M059J (cell line): ENCODE results near the gene PNMA8C. TPM values are rescaled to one million over a fixed set of nuclear protein-coding genes. Genes with fewer than 3 reads are reported as not detected.
"Not testable (repeated sequence)": the region's sequence is repeated elsewhere in the genome, so short reads cannot be mapped to it uniquely, and the experiment has no call there.

Experiments used
- DNase-seq: peaks from one replicate; pipeline ENCODE4 v3.0.0-alpha.2; 2012; ENCODE audit warnings: low read depth
- total RNA-seq: library from RNA; depleted of rRNA; stranded (reverse); fragments of >200 nt; shearing (Covaris generic); gene quantifications from 2 replicates; pipeline ENCODE4 v1.2.3, GENCODE V29; 2014

The PNMA8C gene
- total RNA-seq, 1 experiment from 2014 or later = not detected

- DNase-seq = no peak
These were observed 16.6 kb downstream of the PNMA8C start for GRCh38 chr19:46411925-46412649.

DNA sequence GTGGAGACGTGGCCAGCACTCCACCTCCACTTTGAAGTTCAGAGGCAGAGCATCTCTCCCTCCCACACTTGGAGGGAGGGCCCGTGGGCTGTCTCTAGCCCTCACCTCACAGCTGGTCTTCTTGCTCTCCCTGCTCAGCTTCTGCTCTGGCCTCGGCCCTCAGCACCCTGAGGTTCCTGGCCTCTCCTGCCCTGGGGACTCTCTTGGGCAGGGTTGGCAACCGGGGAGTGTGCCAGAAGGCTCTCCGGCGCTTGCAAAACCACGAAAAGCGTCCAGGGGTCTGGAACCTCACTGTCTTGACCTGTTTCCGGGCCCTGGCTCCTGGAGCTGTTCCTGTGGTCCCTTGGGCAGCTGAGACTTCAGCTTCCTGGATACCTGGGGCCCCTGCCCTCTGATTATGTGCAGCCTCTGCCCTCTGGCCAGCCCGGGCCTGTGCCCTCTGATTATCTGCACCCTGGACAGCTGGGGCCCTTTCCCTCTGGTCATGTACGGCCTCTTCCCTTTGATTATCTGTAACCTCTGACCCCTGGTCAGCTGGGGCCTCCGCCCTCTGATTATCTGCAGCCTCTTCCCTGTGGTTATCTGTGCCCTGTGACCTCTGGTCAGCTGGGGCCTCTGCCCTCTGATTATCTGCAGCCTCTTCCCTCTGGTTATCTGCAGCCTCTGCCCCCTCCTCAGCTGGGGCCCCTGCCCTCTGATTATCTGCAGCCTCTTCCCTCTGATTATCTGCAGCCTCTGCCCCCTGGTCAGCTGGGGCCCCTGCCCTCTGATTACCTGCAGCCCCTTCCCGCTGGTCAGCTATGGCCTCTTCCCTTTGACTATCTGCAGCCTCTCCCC lies 17.4 kb downstream of the PNMA8C start:
- DNase-seq = no peak

DNA sequence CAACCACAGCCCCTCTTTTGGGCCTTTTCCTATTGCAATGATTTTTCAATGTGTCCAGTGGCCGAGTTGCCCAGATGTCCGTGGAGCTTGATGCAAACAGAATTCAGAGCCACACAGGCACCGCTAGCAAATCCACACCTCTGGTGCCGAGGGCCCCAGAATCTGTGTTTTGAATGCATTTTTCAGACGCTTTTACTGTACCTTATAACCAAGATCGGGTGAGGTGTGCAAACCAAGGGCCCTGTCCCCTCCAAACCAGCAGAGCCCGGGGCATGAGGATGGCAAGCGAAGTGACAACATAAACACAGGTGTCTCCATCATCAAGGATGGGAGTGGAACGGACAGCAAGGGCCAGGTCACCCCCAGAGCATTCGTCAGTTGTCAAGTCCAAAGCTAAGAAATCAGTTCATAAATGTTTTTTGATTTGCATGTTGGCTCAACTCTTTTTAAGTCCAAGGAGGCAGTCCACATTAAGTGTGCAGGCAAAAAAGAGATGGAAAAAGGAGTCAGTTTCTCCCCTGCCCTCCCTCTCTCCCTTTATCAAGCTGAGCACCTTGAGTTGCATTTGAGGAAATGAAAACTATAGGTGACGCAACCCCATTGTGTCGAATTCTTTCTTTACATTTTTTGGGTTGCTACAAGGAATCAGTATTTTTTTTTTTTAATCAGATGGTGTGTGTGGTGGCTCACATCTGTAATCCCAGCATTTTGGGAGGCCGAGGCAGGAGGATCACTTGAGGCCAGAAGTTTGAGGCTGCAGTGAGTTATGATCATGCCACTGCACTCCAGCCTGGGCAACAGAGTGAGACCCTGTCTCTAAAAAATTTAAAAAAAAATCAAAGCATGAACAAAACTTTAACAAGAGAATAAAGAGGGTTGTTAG lies 18.3 kb downstream of the PNMA8C start:
- no peak for DNase-seq

DNA sequence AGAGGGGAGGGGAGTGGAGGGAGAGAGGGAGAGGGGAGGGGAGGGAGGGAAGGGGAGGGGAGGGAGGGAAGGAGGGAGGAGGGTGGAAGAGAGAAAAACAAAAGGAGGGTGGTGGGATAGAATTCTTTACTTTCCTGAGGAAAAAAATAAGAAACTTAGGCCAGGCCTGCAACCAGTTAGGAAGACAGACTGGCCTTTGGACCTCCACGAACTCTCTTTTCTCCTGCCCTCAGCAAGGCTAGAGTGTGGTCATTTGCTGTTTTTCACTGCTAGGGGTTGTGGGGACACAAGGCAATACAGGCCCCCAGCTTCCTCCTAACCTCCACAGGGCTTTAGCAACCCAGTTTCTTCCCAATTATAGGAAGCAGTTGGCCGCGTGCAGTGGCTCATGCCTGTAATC lies 19.5 kb downstream of the PNMA8C start:
- no peak for DNase-seq

DNA sequence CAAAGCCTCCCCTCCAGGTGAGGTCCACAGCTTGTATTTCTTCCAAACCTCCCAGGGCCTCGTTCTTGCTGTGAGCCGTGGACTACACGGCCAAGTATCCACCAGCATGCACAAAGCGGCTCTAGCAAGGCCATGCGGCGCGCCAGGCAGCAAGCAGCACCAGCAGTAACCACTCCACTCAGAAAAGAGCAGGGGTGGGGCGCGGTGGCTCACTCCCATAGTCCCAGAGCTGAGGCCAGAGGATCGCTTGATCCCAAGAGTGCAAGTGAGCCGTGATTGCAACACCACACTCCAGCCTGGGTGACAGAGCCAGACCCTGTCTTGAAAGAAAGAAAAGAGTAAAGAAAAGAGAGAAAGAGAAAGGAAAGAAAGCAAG lies 20.1 kb downstream of the PNMA8C start:
- DNase-seq = no peak

DNA sequence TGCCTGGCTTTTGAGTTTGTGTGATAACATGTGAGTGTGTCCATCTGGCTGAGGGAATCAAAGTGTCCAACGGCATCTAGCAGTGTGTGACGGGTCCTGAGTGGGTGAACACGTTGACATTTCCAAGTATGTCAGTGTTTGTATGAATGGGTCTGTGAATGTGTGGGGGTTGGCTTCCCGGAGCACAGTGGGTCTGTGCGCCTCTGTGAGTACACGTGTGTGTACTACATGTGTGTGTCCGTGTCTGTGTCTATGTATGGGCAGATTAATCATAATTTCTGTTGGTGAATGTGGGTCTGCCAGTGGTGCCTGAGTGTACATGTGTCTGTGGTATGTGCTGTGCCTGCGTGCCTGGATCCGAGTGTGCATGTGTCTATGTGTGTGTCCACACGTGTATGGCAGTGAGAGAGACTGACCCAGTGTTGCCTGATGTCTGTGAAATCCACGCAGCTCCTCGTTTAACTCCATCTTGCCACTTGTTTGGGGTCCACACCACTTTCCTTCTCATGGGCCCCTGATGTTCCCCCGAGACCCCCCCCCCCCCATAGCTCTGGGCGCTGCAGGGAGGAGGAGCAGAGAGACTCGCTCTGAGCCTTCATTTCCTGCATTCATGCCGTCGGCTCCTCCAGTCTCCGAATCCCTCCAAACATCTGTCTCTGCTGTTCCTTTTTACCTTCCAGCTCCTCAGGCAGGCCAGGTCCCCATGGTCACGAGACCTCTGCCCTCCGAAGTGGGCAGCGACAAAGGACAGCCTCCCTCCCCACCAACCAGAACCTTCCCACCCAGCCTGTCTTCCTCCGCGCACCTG lies 20.7 kb downstream of the PNMA8C start:
- no peak for DNase-seq

DNA sequence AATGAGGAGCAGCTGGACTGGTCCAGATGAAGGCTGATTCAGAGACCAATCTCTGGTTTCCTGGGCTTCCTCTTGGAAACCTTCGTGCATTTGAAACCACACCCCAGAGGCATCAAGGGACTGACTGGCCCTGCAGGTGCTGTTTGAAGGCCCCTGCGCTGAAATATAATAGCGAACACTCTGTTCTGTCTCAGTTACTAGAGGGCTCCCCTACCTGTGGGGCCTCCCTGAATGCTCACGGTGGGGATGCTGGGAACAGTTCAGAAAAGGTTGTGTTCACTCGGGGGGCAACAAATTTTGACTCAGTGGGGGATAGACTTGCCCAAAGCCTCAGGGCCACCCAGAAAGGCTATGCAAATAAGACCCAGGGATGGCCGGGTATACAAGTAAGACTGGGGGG lies 21.8 kb downstream of the PNMA8C start:
- no peak for DNase-seq

DNA sequence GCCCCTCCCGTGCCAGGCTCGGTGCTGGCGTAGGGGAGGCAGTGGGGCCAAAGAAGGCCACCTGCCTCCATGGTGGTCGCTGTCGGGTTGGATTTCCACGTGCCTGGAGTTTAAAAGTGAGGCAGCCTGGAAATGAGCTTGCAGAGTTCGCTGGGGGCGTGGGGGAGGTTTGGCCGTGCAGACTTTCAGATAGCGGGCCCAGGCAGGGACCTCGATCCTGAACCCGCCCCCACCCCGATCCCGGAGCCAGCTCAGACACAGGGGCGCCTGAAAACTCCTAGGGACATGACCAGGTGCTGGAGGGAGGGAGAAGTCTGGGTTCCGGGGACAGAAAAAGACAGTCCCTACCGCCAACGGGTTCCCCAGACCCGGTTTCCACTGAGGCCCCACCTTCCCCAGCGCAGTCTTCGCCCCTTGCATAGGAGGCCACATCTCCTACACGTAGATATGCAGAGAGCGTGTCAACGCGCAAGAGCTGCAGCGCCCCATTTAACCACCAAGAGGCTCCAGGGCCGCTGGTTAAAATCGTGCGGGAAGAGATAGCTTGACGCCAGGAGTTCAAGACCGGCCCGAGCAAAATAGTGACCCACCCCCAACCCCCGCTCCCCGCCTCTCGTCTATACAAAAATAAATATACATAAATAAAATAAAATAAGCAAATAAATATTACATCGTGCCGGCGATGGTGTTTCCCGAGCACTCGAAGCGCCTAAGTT lies 23.8 kb downstream of the PNMA8C start:
- DNase-seq = no peak

DNA sequence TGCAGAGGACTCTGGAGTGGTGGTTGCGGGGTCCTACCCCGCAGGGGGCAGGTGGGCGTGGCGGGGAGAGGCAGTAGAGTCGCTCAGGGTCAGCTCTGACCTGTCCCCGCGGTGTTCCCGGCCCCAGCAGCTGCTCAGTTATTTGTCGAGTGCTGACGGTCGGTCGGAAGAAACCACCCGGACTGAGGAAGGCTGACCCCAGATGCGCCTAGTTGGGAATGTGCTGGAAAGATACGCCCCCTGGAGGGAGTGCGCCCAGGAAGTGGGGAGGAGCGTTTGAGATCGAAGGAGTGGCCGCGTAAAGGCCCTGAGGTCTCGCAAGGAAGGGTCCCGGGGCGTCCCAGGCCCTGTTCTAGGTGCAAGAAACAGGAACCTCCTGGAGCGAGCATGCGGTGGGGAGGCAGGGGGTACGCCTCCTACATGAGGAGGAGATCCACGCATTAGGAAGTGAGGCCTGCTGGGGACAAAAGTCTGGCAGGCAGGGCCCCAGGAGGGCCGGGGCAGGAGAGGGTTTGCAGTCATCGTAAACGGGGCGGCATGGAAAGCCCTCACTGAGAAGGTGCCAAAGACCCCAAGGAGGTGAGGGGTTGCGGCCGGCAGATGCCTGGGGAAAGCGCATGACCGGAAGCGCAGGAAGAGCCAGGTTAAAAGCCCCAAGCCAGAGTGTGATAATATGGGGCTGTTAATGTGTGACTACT lies 24.5 kb downstream of the PNMA8C start:
- no peak for DNase-seq

- no peak for DNase-seq
These were observed 26.0 kb downstream of the PNMA8C start for GRCh38 chr19:46402725-46403124.

GRCh38 chr19:46397801-46398479 lies 30.8 kb downstream of the PNMA8C start:
- DNase-seq = not testable (repeated sequence)

- DNase-seq = no peak
These were observed 34.3 kb downstream of the PNMA8C start for GRCh38 chr19:46394402-46394797.

GRCh38 chr19:46393456-46394401 lies 35.0 kb downstream of the PNMA8C start:
- DNase-seq = no peak

DNA sequence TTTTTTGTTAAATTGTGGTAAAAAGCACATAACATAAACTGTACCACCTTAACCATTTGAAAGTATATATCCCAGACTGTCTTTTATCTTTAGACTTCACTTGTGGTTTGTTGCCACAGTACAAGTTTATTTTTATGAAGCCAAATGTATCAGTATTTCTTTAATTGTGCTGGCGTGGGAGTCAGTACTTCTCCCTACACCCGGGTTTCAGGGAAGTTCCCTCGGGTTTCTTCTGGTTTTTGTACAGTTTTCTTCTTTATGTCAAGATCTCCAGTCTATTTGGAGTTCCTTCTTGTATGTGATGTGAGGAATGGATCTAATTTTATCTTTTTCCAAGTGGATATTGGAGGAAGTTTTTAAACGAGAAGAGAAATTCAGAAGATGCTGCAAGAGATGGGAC lies 35.9 kb downstream of the PNMA8C start:
- DNase-seq = no peak

DNA sequence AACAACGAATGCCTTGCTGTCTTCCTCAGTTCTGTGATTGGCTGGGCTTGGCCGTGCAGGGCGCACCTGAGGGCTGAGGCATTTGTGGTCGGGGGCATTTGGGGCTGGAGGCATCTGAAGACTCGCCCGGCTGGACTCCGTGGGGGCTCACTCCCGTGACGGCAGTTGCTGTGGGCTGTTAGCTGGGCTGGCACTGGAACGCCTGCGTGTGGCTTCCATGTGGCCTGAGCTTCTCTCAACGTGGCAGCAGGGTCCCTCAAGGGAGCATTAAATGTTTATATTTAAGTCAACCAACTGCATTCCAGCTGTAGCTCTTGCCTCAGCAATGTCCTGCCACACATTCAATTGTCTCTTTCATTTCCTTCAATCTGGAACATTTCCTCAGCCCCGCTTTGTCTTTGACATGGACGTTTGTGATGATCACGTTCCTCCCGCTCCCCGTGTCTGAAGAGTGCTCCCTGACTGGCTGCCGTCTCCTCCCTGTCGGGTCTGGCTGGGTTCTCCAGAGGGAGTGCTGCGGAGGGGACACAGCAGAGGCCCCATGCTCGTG lies 36.4 kb downstream of the PNMA8C start:
- DNase-seq = no peak

GRCh38 chr19:46391296-46392251 lies 37.2 kb downstream of the PNMA8C start:
- no peak for DNase-seq

DNA sequence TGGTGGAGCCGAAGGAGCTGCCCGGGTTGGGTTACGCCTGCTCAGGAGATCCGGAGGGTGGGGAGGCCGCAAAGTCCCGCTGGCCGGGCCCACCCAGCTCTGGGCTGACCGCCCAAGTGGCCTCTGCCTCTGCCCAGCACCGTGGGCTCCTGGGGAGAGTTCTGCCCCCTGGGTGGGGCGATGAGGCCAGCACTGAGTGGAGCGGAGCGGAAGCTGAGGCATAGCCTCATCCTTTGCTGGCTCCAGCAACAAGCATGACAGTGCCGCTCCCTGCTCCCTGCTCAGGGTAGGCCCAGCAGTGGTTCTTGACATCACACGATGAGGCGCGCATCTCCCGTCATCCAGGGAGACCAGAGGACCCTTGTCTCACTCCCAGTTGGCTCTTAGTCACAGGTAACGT lies 37.9 kb downstream of the PNMA8C start:
- no peak for DNase-seq
